ENCODE measurements around the gene C4orf50.

GRCh38 chr4:6024313-6024960 lies 6.2 kb upstream of the C4orf50 start:
- TF ChIP-seq CTCF (IDR thresholded peaks at IDR 0.05; ENCODE audit: low read length) = no peak
- no peak for TF ChIP-seq EZH2 (optimal IDR thresholded peaks at IDR 0.05; ENCODE audit: low read depth, low read length)
